ENCODE results near the gene RADIL.

- TF ChIP-seq CTCF (IDR thresholded peaks at IDR 0.05; ENCODE audit: insufficient read depth, low read depth, low read length), result no peak
- TF ChIP-seq EZH2 (IDR thresholded peaks at IDR 0.05; ENCODE audit: insufficient read depth, low read length), result no peak
Observed at GRCh38 chr7:4814433-4814832, 69.1 kb downstream of the RADIL start.
